ENCODE results near the gene KDM8.
A peak's percentile ranks its signal among the peaks of the same experiment; 100 is the strongest.

KDM8 gene

DNA sequence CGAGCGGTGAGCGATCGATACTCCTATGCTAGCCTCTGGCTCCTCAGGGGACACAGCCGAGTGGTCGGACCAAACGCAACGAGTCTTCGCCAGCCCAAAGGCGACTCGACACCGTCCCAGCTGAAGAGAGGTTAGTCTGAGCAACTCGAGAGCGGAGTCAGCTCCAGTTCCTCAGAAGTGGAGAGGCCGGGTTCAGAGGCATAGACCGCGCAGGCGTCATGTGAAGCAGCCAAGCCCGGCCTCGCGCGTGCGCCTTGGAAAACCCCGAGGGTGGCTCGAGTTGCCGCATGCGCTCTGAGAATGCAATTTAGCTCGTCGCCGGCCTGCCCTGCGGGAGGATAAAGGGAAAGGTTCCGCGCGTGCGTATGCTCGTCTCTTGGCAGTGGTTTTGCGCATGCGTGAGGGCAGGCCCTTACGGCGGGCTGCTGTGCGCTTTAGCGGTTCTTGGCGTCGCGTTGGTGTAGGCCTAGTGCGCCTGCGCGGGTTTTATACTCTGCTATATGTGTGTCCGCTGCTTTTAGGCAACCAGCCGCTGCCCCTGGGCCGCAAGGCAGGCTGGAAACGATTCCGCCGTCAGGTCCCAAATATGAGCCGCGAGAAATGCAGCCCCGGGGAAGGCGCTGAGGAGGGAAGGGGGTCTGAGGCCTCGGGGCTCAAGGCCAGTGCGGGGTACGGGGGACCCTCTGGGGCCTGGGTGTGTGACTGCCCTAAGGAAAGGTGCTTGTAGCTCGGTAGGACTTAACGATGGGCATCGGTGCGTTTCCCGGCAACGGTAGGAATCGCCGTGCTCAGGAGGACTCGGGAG lies at the start of gene KDM8:
KDM8 (plus strand) TSS at position 20 of the 805 bp plus-strand sequence. CDS start 6,598 bp downstream, outside the sequence.
- DNase-seq = peak; percentile 99

DNA sequence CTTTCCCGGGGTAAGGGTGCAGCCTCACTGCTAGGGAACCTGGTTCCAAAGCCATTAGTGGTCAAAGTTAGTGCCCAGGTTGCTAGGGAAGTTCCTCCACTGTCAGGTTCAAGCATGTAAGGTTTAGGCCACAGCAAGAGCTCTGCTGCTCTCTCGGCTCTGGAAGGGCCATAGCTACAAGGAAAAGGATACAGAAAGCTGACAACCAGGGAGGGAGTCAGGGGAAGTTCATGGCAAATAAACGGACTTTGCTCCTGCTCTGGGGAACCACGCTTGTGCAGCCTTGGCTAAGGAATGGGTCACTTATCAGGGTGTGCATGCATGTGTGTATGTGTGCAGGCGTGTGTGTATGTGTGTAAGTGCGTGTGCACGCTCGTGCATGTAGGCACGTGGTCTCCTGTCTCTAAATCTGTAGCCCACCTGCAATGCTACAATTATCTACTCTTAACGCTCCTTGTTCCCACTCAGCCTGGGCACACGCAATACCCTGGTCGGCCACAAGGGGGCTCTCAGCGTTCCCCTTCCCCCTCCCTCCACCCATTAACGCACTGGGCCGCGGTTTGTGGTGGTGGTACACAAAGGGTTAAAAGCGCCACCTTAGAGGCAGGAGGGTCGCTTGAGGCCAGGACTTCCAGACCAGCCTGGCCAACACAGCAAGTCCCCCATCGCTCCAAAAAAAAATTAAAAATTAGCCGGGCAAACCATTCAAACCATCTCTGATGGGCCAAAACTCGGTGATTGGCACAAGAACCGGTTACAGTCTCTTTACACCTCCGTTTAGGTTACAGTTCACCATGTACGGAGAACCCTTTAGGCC lies 48.4 kb upstream of the KDM8 start:
- DNase-seq = peak; percentile 83 to 86

DNA sequence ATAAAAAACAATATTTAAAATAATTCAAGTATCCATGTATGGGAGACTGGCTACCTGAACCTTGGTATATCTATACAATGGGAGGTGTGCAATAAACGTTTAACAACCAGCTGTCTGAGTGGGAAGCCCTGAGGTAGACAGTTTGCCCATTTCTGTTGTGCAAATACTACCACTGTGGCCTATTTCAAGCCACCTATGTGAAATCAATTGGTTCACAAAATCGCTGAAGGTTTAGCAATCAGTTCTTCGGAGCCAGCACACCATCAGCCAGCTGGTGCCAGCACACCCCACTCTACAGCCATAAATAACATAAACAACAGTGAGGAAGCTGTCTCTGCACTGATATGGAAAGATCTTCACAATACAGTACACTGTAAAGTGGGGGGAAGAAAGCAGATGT lies 46.7 kb upstream of the KDM8 start:
- DNase-seq = no peak

- DNase-seq = no peak
Observed at GRCh38 chr16:27161398-27161797, 41.9 kb upstream of the KDM8 start.

GRCh38 chr16:27164352-27164751 lies 39.0 kb upstream of the KDM8 start:
- no peak for DNase-seq

- DNase-seq = no peak
Observed at GRCh38 chr16:27165576-27165975, 37.8 kb upstream of the KDM8 start.

GRCh38 chr16:27168790-27169189 lies 34.5 kb upstream of the KDM8 start:
- no peak for DNase-seq

DNA sequence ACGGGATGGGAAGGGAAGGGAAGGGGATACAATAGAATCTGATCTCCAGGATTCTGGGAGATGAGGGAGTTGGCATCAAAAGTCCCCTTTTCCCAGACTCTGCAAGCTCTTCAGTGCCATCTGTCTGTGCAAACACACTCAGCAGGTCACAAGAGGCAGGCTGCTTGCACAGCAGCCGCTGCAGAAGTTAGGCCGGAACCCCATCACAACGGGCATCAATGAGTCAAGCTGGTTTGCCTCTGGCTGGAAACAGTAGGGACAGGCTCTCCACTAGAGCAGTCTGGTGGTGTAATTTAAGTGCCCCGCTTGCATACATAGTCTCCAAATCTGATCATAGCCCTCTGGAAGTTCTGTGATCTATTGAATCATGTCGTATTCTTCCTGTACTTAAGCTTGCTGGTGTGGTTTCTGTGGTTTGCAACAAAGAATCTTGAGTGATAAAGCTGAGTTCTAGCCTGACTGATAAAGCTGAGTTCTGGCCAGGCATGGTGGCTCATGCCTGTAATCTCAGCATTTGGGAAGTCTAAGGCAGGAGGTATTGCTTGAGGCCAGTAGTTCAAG lies 33.7 kb upstream of the KDM8 start:
- peak; percentile 70 to 80 for DNase-seq

- DNase-seq = no peak
Observed at GRCh38 chr16:27171584-27171983, 31.7 kb upstream of the KDM8 start.

- DNase-seq = peak; percentile 45 to 58
Observed at GRCh38 chr16:27174007-27174406, 29.3 kb upstream of the KDM8 start.

DNA sequence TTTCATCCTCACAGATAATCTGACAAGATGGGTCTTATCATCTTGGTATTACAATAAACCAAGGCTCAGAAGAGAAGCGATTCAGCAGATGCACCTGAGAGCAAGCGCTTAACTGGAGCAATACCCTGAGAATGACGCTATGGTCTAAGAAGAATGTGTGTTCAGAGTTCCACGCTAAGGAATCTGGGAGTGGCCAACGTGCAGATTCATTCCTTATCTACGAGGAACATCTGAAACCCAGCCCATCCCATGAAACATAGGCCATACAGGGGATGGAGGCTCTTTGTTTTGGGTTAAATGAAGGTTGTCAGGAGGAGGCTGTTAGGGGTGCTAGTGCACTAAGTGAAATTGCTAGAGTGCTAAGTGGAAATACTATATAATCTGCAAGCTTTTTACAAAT lies 28.5 kb upstream of the KDM8 start:
- no peak for DNase-seq

DNA sequence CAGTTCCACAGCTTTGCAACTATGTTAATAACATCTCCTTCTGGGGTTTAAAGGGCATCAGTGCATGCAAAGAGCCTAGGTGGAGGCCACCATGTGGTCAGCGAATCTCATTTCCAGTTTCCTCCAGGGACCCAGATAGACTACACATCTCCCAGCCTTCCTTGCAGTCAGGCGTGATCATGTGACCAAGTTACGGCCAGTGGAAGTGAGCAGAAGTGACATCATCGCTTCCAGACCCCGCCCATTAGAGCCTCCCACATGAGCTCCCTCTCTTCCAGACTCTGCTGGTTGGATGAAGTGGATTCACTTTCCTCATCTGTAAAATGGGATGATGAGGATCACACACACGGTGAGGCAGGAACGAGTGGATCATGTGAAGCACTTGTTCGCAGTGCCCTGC lies 27.4 kb upstream of the KDM8 start:
- DNase-seq = no peak

- peak in 1 of 2 experiments; percentile 47 for DNase-seq
Observed at GRCh38 chr16:27177031-27177774, 26.1 kb upstream of the KDM8 start.

GRCh38 chr16:27179500-27180072 lies 23.7 kb upstream of the KDM8 start:
- DNase-seq = peak; percentile 93 to 95

GRCh38 chr16:27181019-27181790 lies 22.1 kb upstream of the KDM8 start:
- no peak for DNase-seq

- DNase-seq = no peak
Observed at GRCh38 chr16:27182906-27183405, 20.4 kb upstream of the KDM8 start.

- no peak for DNase-seq
Observed at GRCh38 chr16:27185776-27186130, 17.6 kb upstream of the KDM8 start.

GRCh38 chr16:27188633-27189032 lies 14.7 kb upstream of the KDM8 start:
- no peak for DNase-seq

- no peak for DNase-seq
Observed at GRCh38 chr16:27189335-27189972, 13.9 kb upstream of the KDM8 start.

- no peak for DNase-seq
Observed at GRCh38 chr16:27190316-27190871, 12.9 kb upstream of the KDM8 start.
